Sigmoid colon (tissue), 4 donors: ENCODE data around the gene ZFAND3.

ENCODE experiments used
- EP300 ChIP-seq, 4 donors: sonication (generic); formaldehyde crosslinking; IDR thresholded peaks; one replicate each; pipeline ENCODE4 v1.6.1; 2017; ENCODE audit warnings: antibody characterized with exemption in 4 of 4
- POLR2A ChIP-seq, 2 donors: fragments of 450-650 bp; IDR thresholded peaks; one replicate each; pipeline ENCODE4 v1.6.1; 2016; ENCODE audit warnings: antibody characterized with exemption in 2 of 2, mild to moderate bottlenecking in 2 of 2, moderate library complexity in 2 of 2
- POLR2AphosphoS5 ChIP-seq, 4 donors: sonication (generic); formaldehyde crosslinking; IDR thresholded peaks; one replicate each; pipeline ENCODE4 v1.6.1; 2017; ENCODE audit warnings: antibody characterized with exemption in 4 of 4
- TF ChIP-seq, protein P1 (sequence below), 4 experiments: fragments of 450-650 bp in 3 of 4; fragments of 200-600 bp in 1 of 4; IDR thresholded peaks; one replicate each; pipeline ENCODE4 v1.5.1; 2016 to 2019; ENCODE audit warnings: antibody characterized with exemption in 4 of 4, mild to moderate bottlenecking in 3 of 4, moderate library complexity in 2 of 4

DNA sequence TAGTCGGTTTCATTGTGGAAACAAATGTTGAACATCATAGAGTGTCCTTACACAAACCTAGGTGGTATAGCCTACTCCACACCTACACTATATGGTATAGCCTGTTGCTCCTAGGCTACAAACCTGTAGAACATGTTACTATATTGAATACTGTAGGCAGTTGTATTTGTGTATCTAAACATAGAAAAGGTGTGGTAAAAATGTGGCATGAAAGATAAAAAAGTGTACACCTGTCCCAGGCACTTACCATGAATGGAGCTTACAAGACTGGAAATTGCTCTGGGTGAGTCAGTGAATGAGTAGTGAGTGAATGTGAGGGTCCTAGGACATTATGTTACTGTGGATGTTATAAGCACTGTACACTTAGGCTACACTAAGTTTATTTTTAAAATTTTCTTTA lies 103.0 kb downstream of the ZFAND3 start:
- TF ChIP-seq, protein P1, sequence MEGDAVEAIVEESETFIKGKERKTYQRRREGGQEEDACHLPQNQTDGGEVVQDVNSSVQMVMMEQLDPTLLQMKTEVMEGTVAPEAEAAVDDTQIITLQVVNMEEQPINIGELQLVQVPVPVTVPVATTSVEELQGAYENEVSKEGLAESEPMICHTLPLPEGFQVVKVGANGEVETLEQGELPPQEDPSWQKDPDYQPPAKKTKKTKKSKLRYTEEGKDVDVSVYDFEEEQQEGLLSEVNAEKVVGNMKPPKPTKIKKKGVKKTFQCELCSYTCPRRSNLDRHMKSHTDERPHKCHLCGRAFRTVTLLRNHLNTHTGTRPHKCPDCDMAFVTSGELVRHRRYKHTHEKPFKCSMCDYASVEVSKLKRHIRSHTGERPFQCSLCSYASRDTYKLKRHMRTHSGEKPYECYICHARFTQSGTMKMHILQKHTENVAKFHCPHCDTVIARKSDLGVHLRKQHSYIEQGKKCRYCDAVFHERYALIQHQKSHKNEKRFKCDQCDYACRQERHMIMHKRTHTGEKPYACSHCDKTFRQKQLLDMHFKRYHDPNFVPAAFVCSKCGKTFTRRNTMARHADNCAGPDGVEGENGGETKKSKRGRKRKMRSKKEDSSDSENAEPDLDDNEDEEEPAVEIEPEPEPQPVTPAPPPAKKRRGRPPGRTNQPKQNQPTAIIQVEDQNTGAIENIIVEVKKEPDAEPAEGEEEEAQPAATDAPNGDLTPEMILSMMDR (IDR thresholded peaks at IDR 0.05) = no peak
- TF ChIP-seq POLR2AphosphoS5 (IDR thresholded peaks at IDR 0.05) = no peak
- TF ChIP-seq POLR2A (IDR thresholded peaks at IDR 0.05) = no peak
- TF ChIP-seq EP300 (IDR thresholded peaks at IDR 0.05) = no peak
